DOHH2 (cell line): ENCODE measurements around the gene CAPN2.

Experiments used
- EZH2phosphoT487 ChIP-seq: fragments of 200-600 bp; sonication (generic); IDR thresholded peaks from 2 replicates; pipeline ENCODE4 v1.6.1; 2017; ENCODE audit warnings: borderline replicate concordance, mild to moderate bottlenecking, antibody characterized with exemption, low read length, moderate library complexity, mixed read lengths
- TF ChIP-seq, protein P1 (sequence below): fragments of 200-600 bp; sonication (generic); IDR thresholded peaks from one replicate; pipeline ENCODE4 v1.5.1; 2014; ENCODE audit warnings: antibody characterized with exemption, mild to moderate bottlenecking, low read depth, low read length; ENCODE audit not compliant: poor library complexity, severe bottlenecking

- TF ChIP-seq, protein P1, sequence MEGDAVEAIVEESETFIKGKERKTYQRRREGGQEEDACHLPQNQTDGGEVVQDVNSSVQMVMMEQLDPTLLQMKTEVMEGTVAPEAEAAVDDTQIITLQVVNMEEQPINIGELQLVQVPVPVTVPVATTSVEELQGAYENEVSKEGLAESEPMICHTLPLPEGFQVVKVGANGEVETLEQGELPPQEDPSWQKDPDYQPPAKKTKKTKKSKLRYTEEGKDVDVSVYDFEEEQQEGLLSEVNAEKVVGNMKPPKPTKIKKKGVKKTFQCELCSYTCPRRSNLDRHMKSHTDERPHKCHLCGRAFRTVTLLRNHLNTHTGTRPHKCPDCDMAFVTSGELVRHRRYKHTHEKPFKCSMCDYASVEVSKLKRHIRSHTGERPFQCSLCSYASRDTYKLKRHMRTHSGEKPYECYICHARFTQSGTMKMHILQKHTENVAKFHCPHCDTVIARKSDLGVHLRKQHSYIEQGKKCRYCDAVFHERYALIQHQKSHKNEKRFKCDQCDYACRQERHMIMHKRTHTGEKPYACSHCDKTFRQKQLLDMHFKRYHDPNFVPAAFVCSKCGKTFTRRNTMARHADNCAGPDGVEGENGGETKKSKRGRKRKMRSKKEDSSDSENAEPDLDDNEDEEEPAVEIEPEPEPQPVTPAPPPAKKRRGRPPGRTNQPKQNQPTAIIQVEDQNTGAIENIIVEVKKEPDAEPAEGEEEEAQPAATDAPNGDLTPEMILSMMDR: no peak
- TF ChIP-seq EZH2phosphoT487: no peak
Observed at GRCh38 chr1:223739366-223740037, 27.2 kb downstream of the CAPN2 start.
